Measurements from ENCODE around the gene PYGO1.

PYGO1 gene

DNA sequence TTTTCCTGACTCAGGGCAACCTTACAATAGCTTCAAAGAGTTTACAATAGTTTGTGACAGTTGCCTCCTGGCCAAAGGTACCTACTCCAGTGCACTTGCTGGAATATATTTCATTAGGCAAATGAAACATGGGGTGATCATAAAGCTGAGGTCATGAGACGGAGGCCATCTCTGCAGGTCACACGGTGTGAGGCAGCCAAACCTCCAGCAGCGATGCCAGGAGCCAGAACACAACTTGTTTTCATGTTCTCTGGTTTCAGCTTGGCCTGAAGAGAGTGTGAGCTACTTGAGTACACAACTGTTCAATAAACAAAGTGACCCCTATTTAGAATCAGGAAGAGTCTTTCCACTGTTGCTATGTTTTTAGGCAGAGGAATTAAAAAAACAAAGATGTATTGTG is 42.7 kb upstream of the PYGO1 start:
- Histone ChIP-seq H2AFZ (ENCODE audit: low read length) (no peak overlapping the region), H3K23ac (ENCODE audit: low read depth, low read length, poor library complexity) (no peak overlapping the region), H2AK5ac (ENCODE audit: low read depth, low read length) (no peak overlapping the region), H4K91ac (ENCODE audit: low read depth, low read length, poor library complexity) (no peak overlapping the region), H2BK120ac (ENCODE audit: low read depth, low read length) (no peak overlapping the region), H2BK15ac (ENCODE audit: low read length) (no peak overlapping the region), H3K79me1 (ENCODE audit: low read depth, low read length) (no peaks in the 10 kb centered on the region), H2BK12ac (ENCODE audit: low read length) (no peak overlapping the region), H3K9me3 (replicated peaks in 1 of 2; ENCODE audit: control insufficient read depth in 2 of 2, insufficient read depth in 1 of 2, low read depth in 1 of 2, low read length in 2 of 2) (no peaks in the 10 kb centered on the region), H3K36me3 (replicated peaks in 1 of 2; ENCODE audit: control insufficient read depth in 2 of 2, insufficient read depth in 2 of 2, low read length in 2 of 2) (peaks cover 41 to 98% of the 10 kb centered on the region in 2 donors), H3K4me3 (ENCODE audit: low read length in 2 of 2) (no peak overlapping the region), H4K8ac (ENCODE audit: low read depth, low read length) (no peak overlapping the region), H3K27me3 (ENCODE audit: control insufficient read depth in 3 of 3, insufficient read depth in 3 of 3, low read depth in 1 of 3, low read length in 3 of 3) (no peaks in the 10 kb centered on the region), H3K4me1 (ENCODE audit: control insufficient read depth in 2 of 2, insufficient read depth in 1 of 2, low read depth in 1 of 2, low read length in 2 of 2) (no peaks in the 10 kb centered on the region), H3K4ac (ENCODE audit: low read length) (no peak overlapping the region), H2BK5ac (ENCODE audit: low read length) (no peak overlapping the region), H3K4me2 (ENCODE audit: insufficient read depth, low read length, poor library complexity, severe bottlenecking) (no peak overlapping the region), H3K18ac (ENCODE audit: low read length) (no peak overlapping the region), H3K27ac (replicated peaks; ENCODE audit: low read length) (no peak overlapping the region), H3K9ac (ENCODE audit: low read depth, low read length, poor library complexity) (no peak overlapping the region), H3K14ac (ENCODE audit: low read length) (no peak overlapping the region)
- WGBS, 2 donors (ENCODE audit: extremely low coverage in 2 of 2, insufficient read length in 2 of 2, insufficient replicate concordance in 1 of 2): no CpG with 5 or more reads among the region's 3 CpGs
- no peak for DNase-seq (ENCODE audit: low spot score)

DNA sequence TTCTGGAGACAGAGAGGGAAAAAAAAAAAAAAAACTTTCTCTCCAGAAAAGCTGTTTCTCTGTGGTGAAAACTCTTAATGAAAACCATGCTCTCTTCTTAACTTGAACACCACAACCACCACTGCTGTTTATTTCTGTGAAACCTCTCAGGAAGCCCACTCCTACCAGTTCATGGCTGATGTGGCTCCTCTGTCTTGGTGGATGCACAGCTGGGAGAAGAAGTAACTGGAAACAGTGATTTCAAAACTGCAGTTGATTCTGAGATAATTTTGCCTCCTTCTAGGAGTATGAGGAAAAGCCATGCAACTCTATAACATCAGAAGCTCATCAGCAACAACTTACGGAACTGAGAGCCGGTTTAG is 40.2 kb upstream of the PYGO1 start:
- no peak overlapping the region for H4K8ac ChIP-seq (ENCODE audit: low read depth, low read length)
- no peak overlapping the region for H3K4me3 ChIP-seq (ENCODE audit: low read length in 2 of 2)
- no peaks in the 10 kb centered on the region for H3K4me1 ChIP-seq (ENCODE audit: control insufficient read depth in 2 of 2, insufficient read depth in 1 of 2, low read depth in 1 of 2, low read length in 2 of 2)
- no peak overlapping the region for H2AFZ ChIP-seq (ENCODE audit: low read length)
- no peak overlapping the region for H2BK120ac ChIP-seq (ENCODE audit: low read depth, low read length)
- no peak overlapping the region for H3K9ac ChIP-seq (ENCODE audit: low read depth, low read length, poor library complexity)
- no CpG with 5 or more reads among the region's 2 CpGs for WGBS, 2 donors (ENCODE audit: extremely low coverage in 2 of 2, insufficient read length in 2 of 2, insufficient replicate concordance in 1 of 2)
- no peak overlapping the region for H3K4ac ChIP-seq (ENCODE audit: low read length)
- H3K18ac ChIP-seq (ENCODE audit: low read length): no peak overlapping the region
- H3K79me1 ChIP-seq (ENCODE audit: low read depth, low read length): no peaks in the 10 kb centered on the region
- H3K4me2 ChIP-seq (ENCODE audit: insufficient read depth, low read length, poor library complexity, severe bottlenecking): no peak overlapping the region
- H3K23ac ChIP-seq (ENCODE audit: low read depth, low read length, poor library complexity): no peak overlapping the region
- H3K27ac ChIP-seq (replicated peaks; ENCODE audit: low read length): no peak overlapping the region
- DNase-seq (ENCODE audit: low spot score): no peak
- no peak overlapping the region for H4K91ac ChIP-seq (ENCODE audit: low read depth, low read length, poor library complexity)
- no peak overlapping the region for H2AK5ac ChIP-seq (ENCODE audit: low read depth, low read length)
- peaks cover 0 to 2% of the 10 kb centered on the region in 2 donors for H3K9me3 ChIP-seq (replicated peaks in 1 of 2; ENCODE audit: control insufficient read depth in 2 of 2, insufficient read depth in 1 of 2, low read depth in 1 of 2, low read length in 2 of 2)
- H3K14ac ChIP-seq (ENCODE audit: low read length): no peak overlapping the region
- no peak overlapping the region for H2BK12ac ChIP-seq (ENCODE audit: low read length)
- H2BK15ac ChIP-seq (ENCODE audit: low read length): no peak overlapping the region
- peaks cover 41 to 98% of the 10 kb centered on the region in 2 donors for H3K36me3 ChIP-seq (replicated peaks in 1 of 2; ENCODE audit: control insufficient read depth in 2 of 2, insufficient read depth in 2 of 2, low read length in 2 of 2)
- H2BK5ac ChIP-seq (ENCODE audit: low read length): no peak overlapping the region
- no peaks in the 10 kb centered on the region for H3K27me3 ChIP-seq (ENCODE audit: control insufficient read depth in 3 of 3, insufficient read depth in 3 of 3, low read depth in 1 of 3, low read length in 3 of 3)

DNA sequence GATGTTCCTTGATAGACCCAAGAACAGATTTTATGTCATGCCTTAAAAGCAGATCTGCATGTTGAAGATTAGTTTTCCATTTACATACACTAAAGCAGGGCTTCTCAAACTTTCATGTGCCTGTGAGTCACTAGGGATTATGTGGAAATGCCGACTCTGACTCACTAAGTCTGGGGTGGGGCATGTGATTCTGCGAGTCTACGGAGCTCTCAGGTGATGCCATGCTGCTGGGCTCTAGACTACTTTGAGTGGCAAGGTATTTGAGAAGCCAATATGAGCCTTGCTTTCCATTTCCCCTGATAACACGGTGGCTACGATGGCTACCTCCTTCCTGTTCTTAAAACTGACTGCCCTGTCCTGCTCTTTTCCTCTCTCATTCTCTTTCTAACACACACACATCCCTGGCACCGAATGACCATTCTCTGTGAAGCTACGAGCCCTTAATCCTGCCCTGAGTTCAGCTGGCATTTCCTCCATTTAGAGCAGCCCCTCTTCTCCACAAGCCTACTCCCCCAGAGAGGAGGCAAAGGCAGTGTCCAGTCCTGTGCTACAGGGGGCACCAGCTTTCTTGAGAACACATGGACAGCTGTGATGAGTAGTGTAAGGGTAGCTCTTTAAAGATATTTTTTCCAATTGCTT is 39.7 kb upstream of the PYGO1 start:
- no peak overlapping the region for H3K18ac ChIP-seq (ENCODE audit: low read length)
- DNase-seq (ENCODE audit: low spot score): no peak
- H4K8ac ChIP-seq (ENCODE audit: low read depth, low read length): no peak overlapping the region
- H3K36me3 ChIP-seq (replicated peaks in 1 of 2; ENCODE audit: control insufficient read depth in 2 of 2, insufficient read depth in 2 of 2, low read length in 2 of 2): peaks cover 39 to 98% of the 10 kb centered on the region in 2 donors
- H2BK12ac ChIP-seq (ENCODE audit: low read length): no peak overlapping the region
- no peak overlapping the region for H3K4ac ChIP-seq (ENCODE audit: low read length)
- H3K9ac ChIP-seq (ENCODE audit: low read depth, low read length, poor library complexity): no peak overlapping the region
- peaks cover 0 to 2% of the 10 kb centered on the region in 2 donors for H3K9me3 ChIP-seq (replicated peaks in 1 of 2; ENCODE audit: control insufficient read depth in 2 of 2, insufficient read depth in 1 of 2, low read depth in 1 of 2, low read length in 2 of 2)
- no peak overlapping the region for H3K4me3 ChIP-seq (ENCODE audit: low read length in 2 of 2)
- H3K14ac ChIP-seq (ENCODE audit: low read length): no peak overlapping the region
- no peak overlapping the region for H2BK120ac ChIP-seq (ENCODE audit: low read depth, low read length)
- H3K79me1 ChIP-seq (ENCODE audit: low read depth, low read length): no peaks in the 10 kb centered on the region
- no peak overlapping the region for H2AFZ ChIP-seq (ENCODE audit: low read length)
- no CpG with 5 or more reads among the region's 7 CpGs for WGBS, 2 donors (ENCODE audit: extremely low coverage in 2 of 2, insufficient read length in 2 of 2, insufficient replicate concordance in 1 of 2)
- no peaks in the 10 kb centered on the region for H3K4me1 ChIP-seq (ENCODE audit: control insufficient read depth in 2 of 2, insufficient read depth in 1 of 2, low read depth in 1 of 2, low read length in 2 of 2)
- H2BK15ac ChIP-seq (ENCODE audit: low read length): no peak overlapping the region
- no peak overlapping the region for H4K91ac ChIP-seq (ENCODE audit: low read depth, low read length, poor library complexity)
- H3K23ac ChIP-seq (ENCODE audit: low read depth, low read length, poor library complexity): no peak overlapping the region
- no peaks in the 10 kb centered on the region for H3K27me3 ChIP-seq (ENCODE audit: control insufficient read depth in 3 of 3, insufficient read depth in 3 of 3, low read depth in 1 of 3, low read length in 3 of 3)
- H2BK5ac ChIP-seq (ENCODE audit: low read length): no peak overlapping the region
- H2AK5ac ChIP-seq (ENCODE audit: low read depth, low read length): no peak overlapping the region
- no peak overlapping the region for H3K4me2 ChIP-seq (ENCODE audit: insufficient read depth, low read length, poor library complexity, severe bottlenecking)
- H3K27ac ChIP-seq (replicated peaks; ENCODE audit: low read length): no peak overlapping the region

DNA sequence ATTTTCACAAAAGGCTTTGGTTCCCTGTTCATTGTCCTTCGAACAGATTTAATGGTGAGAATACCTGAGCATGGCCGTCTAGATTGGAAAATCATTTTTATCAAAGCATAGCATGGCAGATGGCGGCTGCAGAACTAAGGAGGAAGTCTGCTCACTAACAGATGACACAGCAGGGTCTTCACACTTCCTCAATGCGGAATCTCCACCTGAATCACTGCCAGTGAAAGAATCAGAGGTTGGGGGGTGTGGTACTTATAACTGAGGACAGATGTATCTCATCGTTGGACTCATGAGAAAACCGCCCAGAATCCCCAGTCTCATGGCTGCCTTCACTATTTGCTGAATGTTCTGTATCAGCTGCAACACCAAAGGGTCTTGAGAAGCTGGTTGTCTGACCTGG is 31.6 kb upstream of the PYGO1 start:
- no CpG with 5 or more reads among the region's 6 CpGs for WGBS, 2 donors (ENCODE audit: extremely low coverage in 2 of 2, insufficient read length in 2 of 2, insufficient replicate concordance in 1 of 2)
- Histone ChIP-seq H3K4me3 (ENCODE audit: low read length in 2 of 2) (no peak overlapping the region), H3K79me1 (ENCODE audit: low read depth, low read length) (peaks cover 1% of the 10 kb centered on the region)

More for the DNA sequence above, 31.6 kb upstream of the PYGO1 start:
- H2BK15ac ChIP-seq (ENCODE audit: low read length): no peak overlapping the region
- H3K4me1 ChIP-seq (ENCODE audit: control insufficient read depth in 2 of 2, insufficient read depth in 1 of 2, low read depth in 1 of 2, low read length in 2 of 2): peaks cover 0 to 2% of the 10 kb centered on the region in 2 donors
- no peak overlapping the region for H2AFZ ChIP-seq (ENCODE audit: low read length)
- H4K91ac ChIP-seq (ENCODE audit: low read depth, low read length, poor library complexity): no peak overlapping the region
- H2BK5ac ChIP-seq (ENCODE audit: low read length): no peak overlapping the region
- peaks cover 26 to 99% of the 10 kb centered on the region in 2 donors for H3K36me3 ChIP-seq (replicated peaks in 1 of 2; ENCODE audit: control insufficient read depth in 2 of 2, insufficient read depth in 2 of 2, low read length in 2 of 2)
- no peak overlapping the region for H3K9ac ChIP-seq (ENCODE audit: low read depth, low read length, poor library complexity)
- no peak overlapping the region for H3K18ac ChIP-seq (ENCODE audit: low read length)
- no peak for DNase-seq (ENCODE audit: low spot score)
- no peak overlapping the region for H2AK5ac ChIP-seq (ENCODE audit: low read depth, low read length)
- no peak overlapping the region for H2BK120ac ChIP-seq (ENCODE audit: low read depth, low read length)
- H3K27me3 ChIP-seq (ENCODE audit: control insufficient read depth in 3 of 3, insufficient read depth in 3 of 3, low read depth in 1 of 3, low read length in 3 of 3): no peaks in the 10 kb centered on the region
- H3K4ac ChIP-seq (ENCODE audit: low read length): no peak overlapping the region
- H3K27ac ChIP-seq (replicated peaks; ENCODE audit: low read length): no peak overlapping the region
- no peak overlapping the region for H4K8ac ChIP-seq (ENCODE audit: low read depth, low read length)
- H3K14ac ChIP-seq (ENCODE audit: low read length): no peak overlapping the region
- no peak overlapping the region for H3K4me2 ChIP-seq (ENCODE audit: insufficient read depth, low read length, poor library complexity, severe bottlenecking)
- peaks cover 0 to 5% of the 10 kb centered on the region in 2 donors for H3K9me3 ChIP-seq (replicated peaks in 1 of 2; ENCODE audit: control insufficient read depth in 2 of 2, insufficient read depth in 1 of 2, low read depth in 1 of 2, low read length in 2 of 2)
- no peak overlapping the region for H3K23ac ChIP-seq (ENCODE audit: low read depth, low read length, poor library complexity)
- H2BK12ac ChIP-seq (ENCODE audit: low read length): no peak overlapping the region

Data from neuronal stem cell (in vitro differentiated cells).